ENCODE data around the gene CPEB3.

The CPEB3 gene

DNA sequence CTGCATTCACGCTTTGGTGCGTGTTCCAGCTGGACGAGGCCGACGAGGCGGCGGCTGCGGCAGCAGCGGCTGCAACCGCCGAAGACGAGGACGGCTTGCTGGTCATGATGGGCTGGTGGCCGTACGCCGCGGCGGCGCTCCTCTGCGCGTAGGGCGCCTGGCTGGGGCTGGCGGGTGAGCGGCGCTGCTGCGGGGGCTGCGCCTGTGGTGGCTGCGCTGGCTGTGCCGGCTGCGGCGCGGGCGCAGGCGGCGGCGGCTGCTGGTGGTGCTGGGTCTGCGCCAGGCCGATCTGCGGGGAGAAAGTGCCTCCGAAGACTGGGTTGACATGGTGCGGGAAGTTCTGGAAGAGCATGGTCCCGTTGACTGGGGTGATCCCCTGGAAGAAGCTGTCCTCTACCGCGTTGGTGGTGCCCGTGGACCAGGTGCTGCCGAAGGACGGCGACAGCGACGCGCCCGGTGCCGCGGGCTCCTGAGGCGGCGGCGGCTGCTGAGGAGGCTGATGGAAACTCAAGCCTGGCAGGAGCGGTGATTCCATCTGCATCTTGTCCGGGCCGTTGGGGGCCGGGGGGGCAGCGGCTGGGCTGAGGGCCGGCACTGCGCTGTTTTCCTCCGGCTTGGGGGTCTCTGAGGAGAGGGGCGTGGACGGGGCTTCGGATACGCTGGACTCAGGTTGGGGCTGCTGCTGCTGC lies 51.1 kb downstream of the CPEB3 start:
- Histone ChIP-seq H3K4me3 (ENCODE audit: low read depth, low read length, poor library complexity, severe bottlenecking) (peak overlapping the region; percentile 74), H3K9me2 (ENCODE audit: low read depth, low read length) (no peaks in the 10 kb centered on the region), H3K79me2 (ENCODE audit: insufficient read depth, low read length) (peaks cover 29% of the 10 kb centered on the region), H3K9me3 (ENCODE audit: low read length) (no peaks in the 10 kb centered on the region), H3K4me1 (ENCODE audit: insufficient read depth, low read length, severe bottlenecking) (peaks cover 56% of the 10 kb centered on the region), H2AFZ (ENCODE audit: low read length) (no peak overlapping the region), H3K27ac (ENCODE audit: low read depth, low read length, poor library complexity, severe bottlenecking) (peak overlapping the region; percentile 95), H3K9ac (ENCODE audit: low read length) (peak overlapping the region; percentile 70), H3K27me3 (ENCODE audit: insufficient read depth, low read length) (no peaks in the 10 kb centered on the region), H3K4me2 (ENCODE audit: low read length) (peak overlapping the region; percentile 77), H3K36me3 (ENCODE audit: insufficient read depth, low read length) (0 out of 2 replicates have a peak, but pooled peaks cover 2% of the 10 kb centered on the region), H3F3A (ENCODE audit: insufficient read depth, low read length) (no peaks in the 10 kb centered on the region), H4K20me1 (ENCODE audit: insufficient read depth, low read length) (no peaks in the 10 kb centered on the region)
- TF ChIP-seq EZH2 (IDR thresholded peaks at IDR 0.05; ENCODE audit: borderline replicate concordance, low read length), result no peak
- TF ChIP-seq, protein P1, sequence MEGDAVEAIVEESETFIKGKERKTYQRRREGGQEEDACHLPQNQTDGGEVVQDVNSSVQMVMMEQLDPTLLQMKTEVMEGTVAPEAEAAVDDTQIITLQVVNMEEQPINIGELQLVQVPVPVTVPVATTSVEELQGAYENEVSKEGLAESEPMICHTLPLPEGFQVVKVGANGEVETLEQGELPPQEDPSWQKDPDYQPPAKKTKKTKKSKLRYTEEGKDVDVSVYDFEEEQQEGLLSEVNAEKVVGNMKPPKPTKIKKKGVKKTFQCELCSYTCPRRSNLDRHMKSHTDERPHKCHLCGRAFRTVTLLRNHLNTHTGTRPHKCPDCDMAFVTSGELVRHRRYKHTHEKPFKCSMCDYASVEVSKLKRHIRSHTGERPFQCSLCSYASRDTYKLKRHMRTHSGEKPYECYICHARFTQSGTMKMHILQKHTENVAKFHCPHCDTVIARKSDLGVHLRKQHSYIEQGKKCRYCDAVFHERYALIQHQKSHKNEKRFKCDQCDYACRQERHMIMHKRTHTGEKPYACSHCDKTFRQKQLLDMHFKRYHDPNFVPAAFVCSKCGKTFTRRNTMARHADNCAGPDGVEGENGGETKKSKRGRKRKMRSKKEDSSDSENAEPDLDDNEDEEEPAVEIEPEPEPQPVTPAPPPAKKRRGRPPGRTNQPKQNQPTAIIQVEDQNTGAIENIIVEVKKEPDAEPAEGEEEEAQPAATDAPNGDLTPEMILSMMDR (IDR thresholded peaks at IDR 0.05; ENCODE audit: low read length), result no peak

DNA sequence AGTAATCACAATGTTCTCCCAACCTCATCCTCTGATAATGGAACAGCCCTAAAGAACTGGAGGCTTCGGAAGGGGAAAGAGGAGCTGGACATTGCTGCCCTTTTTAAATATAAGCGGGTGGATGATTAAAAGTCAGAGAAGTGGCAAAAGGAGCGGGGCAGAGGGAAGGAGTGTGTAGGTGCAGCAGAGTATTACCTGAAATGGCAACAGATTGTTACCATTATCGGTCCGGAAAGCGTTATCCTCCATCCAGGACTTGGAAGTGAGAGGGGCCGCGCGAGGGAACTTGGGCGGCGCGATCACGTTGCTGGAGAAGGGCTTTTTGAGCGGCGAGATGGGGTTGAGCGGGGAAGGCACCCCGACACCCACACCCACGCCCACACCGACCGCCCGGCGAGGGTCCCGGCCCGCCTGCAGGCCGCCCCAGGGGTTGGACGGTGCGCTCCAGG lies 51.7 kb downstream of the CPEB3 start:
- H3K27me3 ChIP-seq (ENCODE audit: insufficient read depth, low read length), result no peaks in the 10 kb centered on the region
- H3K9me2 ChIP-seq (ENCODE audit: low read depth, low read length), result no peaks in the 10 kb centered on the region
- no peaks in the 10 kb centered on the region for H3F3A ChIP-seq (ENCODE audit: insufficient read depth, low read length)
- peaks cover 56% of the 10 kb centered on the region for H3K4me1 ChIP-seq (ENCODE audit: insufficient read depth, low read length, severe bottlenecking)
- peak overlapping the region; percentile 74 for H3K4me3 ChIP-seq (ENCODE audit: low read depth, low read length, poor library complexity, severe bottlenecking)
- H3K79me2 ChIP-seq (ENCODE audit: insufficient read depth, low read length), result peaks cover 29% of the 10 kb centered on the region
- no peaks in the 10 kb centered on the region for H3K9me3 ChIP-seq (ENCODE audit: low read length)
- TF ChIP-seq EZH2 (IDR thresholded peaks at IDR 0.05; ENCODE audit: borderline replicate concordance, low read length), result no peak
- TF ChIP-seq, protein P1 (IDR thresholded peaks at IDR 0.05; ENCODE audit: low read length), result no peak
- no peaks in the 10 kb centered on the region for H4K20me1 ChIP-seq (ENCODE audit: insufficient read depth, low read length)
- H3K36me3 ChIP-seq (ENCODE audit: insufficient read depth, low read length), result 0 out of 2 replicates have a peak, but pooled peaks cover 7% of the 10 kb centered on the region
- peak overlapping the region; percentile 77 for H3K27ac ChIP-seq (ENCODE audit: low read depth, low read length, poor library complexity, severe bottlenecking)
- H2AFZ ChIP-seq (ENCODE audit: low read length), result no peak overlapping the region
- peak overlapping the region; percentile 70 for H3K9ac ChIP-seq (ENCODE audit: low read length)
- H3K4me2 ChIP-seq (ENCODE audit: low read length), result peak overlapping the region; percentile 77

DNA sequence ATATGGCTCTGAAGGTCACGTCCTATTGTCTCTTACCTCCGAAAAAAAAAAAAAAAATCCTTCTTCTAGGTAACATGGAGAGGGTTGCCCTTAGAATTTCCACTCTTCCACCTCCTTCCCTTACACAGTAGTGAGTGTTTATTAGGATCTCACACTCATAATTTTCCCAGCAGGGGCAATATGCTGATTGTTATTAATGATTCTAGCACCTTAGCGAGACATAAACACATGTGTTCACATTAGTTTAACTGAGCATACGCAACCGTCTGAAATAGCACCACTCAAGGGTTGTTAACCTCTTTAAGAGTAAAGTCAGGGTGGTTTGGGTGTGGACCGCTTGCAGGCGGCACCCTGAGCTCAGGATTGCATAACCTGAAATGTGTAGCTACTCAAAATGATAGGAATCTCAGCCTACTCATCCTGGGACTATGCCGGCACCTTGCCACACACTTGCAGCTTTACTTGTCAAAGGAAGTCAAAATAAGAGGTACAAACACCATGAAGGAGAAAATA lies 52.2 kb downstream of the CPEB3 start:
- H3K36me3 ChIP-seq (ENCODE audit: insufficient read depth, low read length), result 0 out of 2 replicates have a peak, but pooled peaks cover 7% of the 10 kb centered on the region
- peaks cover 29% of the 10 kb centered on the region for H3K79me2 ChIP-seq (ENCODE audit: insufficient read depth, low read length)
- peak overlapping the region; percentile 74 for H3K4me3 ChIP-seq (ENCODE audit: low read depth, low read length, poor library complexity, severe bottlenecking)
- H3K4me1 ChIP-seq (ENCODE audit: insufficient read depth, low read length, severe bottlenecking), result peaks cover 56% of the 10 kb centered on the region
- no peak overlapping the region for H2AFZ ChIP-seq (ENCODE audit: low read length)
- no peak for TF ChIP-seq EZH2 (IDR thresholded peaks at IDR 0.05; ENCODE audit: borderline replicate concordance, low read length)
- TF ChIP-seq, protein P1 (IDR thresholded peaks at IDR 0.05; ENCODE audit: low read length), result no peak
- peak overlapping the region; percentile 77 for H3K4me2 ChIP-seq (ENCODE audit: low read length)
- H3K9me3 ChIP-seq (ENCODE audit: low read length), result no peaks in the 10 kb centered on the region
- peak overlapping the region; percentile 77 for H3K27ac ChIP-seq (ENCODE audit: low read depth, low read length, poor library complexity, severe bottlenecking)
- no peaks in the 10 kb centered on the region for H4K20me1 ChIP-seq (ENCODE audit: insufficient read depth, low read length)
- H3K9ac ChIP-seq (ENCODE audit: low read length), result peak overlapping the region; percentile 70
- no peaks in the 10 kb centered on the region for H3K9me2 ChIP-seq (ENCODE audit: low read depth, low read length)
- no peaks in the 10 kb centered on the region for H3F3A ChIP-seq (ENCODE audit: insufficient read depth, low read length)
- no peaks in the 10 kb centered on the region for H3K27me3 ChIP-seq (ENCODE audit: insufficient read depth, low read length)
